ENCODE results near the gene GRIK4.

Gene GRIK4

GRCh38 chr11:120681434-120682331, 170.1 kb downstream of the GRIK4 start:
- DNase-seq, result no peak

- DNase-seq, result no peak
Observed at GRCh38 chr11:120682332-120682649, 170.7 kb downstream of the GRIK4 start.

GRCh38 chr11:120682866-120683265, 171.3 kb downstream of the GRIK4 start:
- peak; percentile 71 for DNase-seq

GRCh38 chr11:120686516-120686915, 175.0 kb downstream of the GRIK4 start:
- DNase-seq, result no peak

GRCh38 chr11:120688163-120688562, 176.6 kb downstream of the GRIK4 start:
- no peak for DNase-seq

- no peak for DNase-seq
Observed at GRCh38 chr11:120689596-120690275, 178.2 kb downstream of the GRIK4 start.

- DNase-seq, result no peak
Observed at GRCh38 chr11:120690406-120690805, 178.9 kb downstream of the GRIK4 start.

- DNase-seq, result no peak
Observed at GRCh38 chr11:120694726-120695125, 183.2 kb downstream of the GRIK4 start.

- DNase-seq, result no peak
Observed at GRCh38 chr11:120695426-120695825, 183.9 kb downstream of the GRIK4 start.

GRCh38 chr11:120695939-120696338, 184.4 kb downstream of the GRIK4 start:
- no peak for DNase-seq

GRCh38 chr11:120696597-120697218, 185.2 kb downstream of the GRIK4 start:
- DNase-seq, result no peak

- no peak for DNase-seq
Observed at GRCh38 chr11:120698918-120699317, 187.4 kb downstream of the GRIK4 start.

- DNase-seq, result no peak
Observed at GRCh38 chr11:120702656-120703055, 191.1 kb downstream of the GRIK4 start.

- DNase-seq, result no peak
Observed at GRCh38 chr11:120703358-120704152, 192.0 kb downstream of the GRIK4 start.

GRCh38 chr11:120704256-120704750, 192.8 kb downstream of the GRIK4 start:
- DNase-seq, result no peak

GRCh38 chr11:120706257-120706656, 194.7 kb downstream of the GRIK4 start:
- no peak for DNase-seq

GRCh38 chr11:120707098-120707497, 195.6 kb downstream of the GRIK4 start:
- no peak for DNase-seq

- no peak for DNase-seq
Observed at GRCh38 chr11:120707663-120708062, 196.1 kb downstream of the GRIK4 start.

- DNase-seq, result no peak
Observed at GRCh38 chr11:120708511-120709183, 197.1 kb downstream of the GRIK4 start.

GRCh38 chr11:120709808-120710207, 198.3 kb downstream of the GRIK4 start:
- DNase-seq, result no peak

- peak; percentile 90 for DNase-seq
Observed at GRCh38 chr11:120710354-120711131, 199.0 kb downstream of the GRIK4 start.
